Fibroblast of the conjunctiva (primary cell): ENCODE results near the gene INIP.
A peak's percentile ranks its signal among the peaks of the same experiment; 100 is the strongest.

Experiments used
- DNase-seq: peaks from one replicate; pipeline ENCODE4 v3.0.0-alpha.2; 2010; ENCODE audit warnings: low read depth

INIP gene, protein sequence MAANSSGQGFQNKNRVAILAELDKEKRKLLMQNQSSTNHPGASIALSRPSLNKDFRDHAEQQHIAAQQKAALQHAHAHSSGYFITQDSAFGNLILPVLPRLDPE

GRCh38 chr9:112717661-112718331 is at the start of gene INIP:
Gene INIP, minus strand, starts transcription at chr9:112718117. Its CDS starts 1,632 bp downstream, at chr9:112716485.
- peak; percentile 91 for DNase-seq

- DNase-seq = no peak
Measured at GRCh38 chr9:112765281-112765680, 47.4 kb upstream of the INIP start.

DNA sequence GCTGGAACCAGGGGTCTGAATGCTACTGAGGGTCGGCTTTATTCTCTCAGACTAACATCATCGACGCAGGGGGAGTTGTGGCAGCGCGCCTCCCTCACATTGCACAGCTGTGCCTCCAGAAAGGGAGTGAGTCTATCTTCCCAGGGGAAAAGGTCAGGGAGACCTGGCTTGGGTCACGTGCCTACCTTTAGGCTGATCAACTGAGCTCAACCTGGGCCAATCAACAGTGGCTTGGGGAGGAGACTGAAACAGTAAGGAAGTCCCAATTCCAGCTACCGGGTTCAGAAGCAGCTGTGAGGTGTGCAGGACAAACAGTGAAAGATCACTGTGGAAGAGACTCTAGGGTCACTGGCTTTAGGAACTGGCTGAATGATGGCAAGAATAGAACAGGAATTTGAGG is 46.9 kb upstream of the INIP start:
- no peak for DNase-seq

DNA sequence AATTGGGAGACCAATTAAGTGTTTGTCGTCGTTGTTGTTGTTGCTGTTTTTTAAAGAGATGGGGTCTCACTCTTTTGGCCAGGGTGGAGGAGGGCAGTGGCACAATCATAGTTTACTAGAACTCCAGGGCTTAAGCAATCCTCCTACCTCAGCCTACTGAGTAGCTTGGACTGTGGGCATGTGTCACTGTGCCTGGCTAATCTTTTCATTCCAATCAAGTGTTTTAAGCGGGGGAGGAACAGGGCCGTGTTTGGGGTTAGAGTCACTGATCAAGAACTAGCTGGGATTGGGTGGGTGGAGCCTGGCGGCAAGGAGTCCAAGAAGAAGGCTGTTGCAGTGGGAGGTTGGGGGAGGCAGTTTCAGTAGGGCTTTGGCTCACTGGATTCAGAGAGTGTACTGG is 46.4 kb upstream of the INIP start:
- DNase-seq = no peak

GRCh38 chr9:112762726-112763518 is 45.0 kb upstream of the INIP start:
- DNase-seq = no peak

GRCh38 chr9:112761912-112762655 is 44.2 kb upstream of the INIP start:
- DNase-seq = no peak

GRCh38 chr9:112760821-112761220 is 42.9 kb upstream of the INIP start:
- no peak for DNase-seq

- no peak for DNase-seq
Measured at GRCh38 chr9:112757940-112758339, 40.0 kb upstream of the INIP start.

DNA sequence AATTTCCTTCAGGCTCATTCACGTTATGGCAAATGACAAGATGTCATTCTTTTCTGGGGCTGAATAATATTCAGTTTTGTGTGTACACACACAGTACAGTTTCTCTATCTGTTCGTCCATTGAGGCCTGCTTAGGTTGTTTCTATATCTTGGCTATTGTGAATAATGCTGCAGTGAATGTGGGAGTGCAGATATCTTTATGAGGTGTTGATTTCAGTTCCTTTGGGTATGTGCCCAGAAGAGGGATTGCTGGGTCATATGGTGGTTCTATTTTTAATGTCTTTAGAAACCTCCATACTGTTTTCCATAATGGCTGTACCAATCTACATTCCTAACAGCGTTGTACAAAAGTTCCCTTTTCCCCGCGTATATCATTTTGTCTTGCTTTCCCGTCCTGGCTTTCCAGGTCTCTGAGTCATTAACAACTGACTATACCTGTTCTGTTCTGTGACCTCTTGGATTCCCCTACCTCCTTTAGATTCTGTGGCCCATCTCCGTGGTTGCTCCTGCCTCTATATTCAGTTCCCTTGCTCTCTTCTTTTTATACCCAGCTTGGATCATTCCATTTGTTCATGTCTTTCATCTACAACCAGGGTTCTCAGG is 39.5 kb upstream of the INIP start:
- DNase-seq = no peak

GRCh38 chr9:112755675-112756074 is 37.8 kb upstream of the INIP start:
- DNase-seq = no peak

GRCh38 chr9:112755016-112755427 is 37.1 kb upstream of the INIP start:
- peak; percentile 27 for DNase-seq

DNA sequence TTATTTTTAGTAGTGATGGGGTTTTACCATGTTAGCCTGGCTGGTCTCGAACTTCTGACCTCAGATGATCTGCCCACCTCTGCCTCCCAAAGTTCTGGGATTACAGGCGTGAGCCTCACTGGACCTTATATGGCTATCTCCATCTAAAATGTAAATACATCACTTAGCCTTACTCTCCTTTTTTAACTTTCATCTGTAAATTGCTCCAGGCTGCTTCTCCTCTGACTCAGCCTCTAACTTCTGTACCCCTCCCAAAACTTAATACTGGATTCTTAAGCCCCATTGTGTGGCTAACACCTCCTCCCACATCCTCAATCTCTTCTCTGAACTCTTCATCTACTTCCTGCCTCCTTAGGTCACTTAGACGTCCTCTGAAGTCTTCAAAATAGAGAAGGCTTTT is 36.7 kb upstream of the INIP start:
- no peak for DNase-seq

DNA sequence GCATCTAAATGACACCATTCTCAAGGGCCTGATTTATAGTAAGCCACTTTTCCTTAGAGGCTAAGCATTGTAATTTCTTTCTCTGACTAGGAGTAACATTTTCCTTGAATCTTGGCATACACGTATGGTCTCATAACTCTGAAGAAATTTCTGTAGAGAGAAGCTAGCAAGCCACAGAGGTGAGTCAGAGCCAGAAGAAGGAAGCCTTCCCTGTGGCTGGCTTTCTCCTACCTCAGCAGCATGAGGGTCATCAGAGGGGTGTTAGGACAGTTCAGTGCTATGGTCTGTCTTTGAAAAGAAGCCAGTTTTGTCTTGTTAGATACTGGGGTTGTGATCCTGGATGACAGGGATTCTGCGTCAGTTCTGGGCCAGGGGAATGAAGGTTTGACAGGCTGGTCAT is 35.8 kb upstream of the INIP start:
- peak; percentile 47 for DNase-seq

- DNase-seq = no peak
Measured at GRCh38 chr9:112752334-112753125, 34.6 kb upstream of the INIP start.

- no peak for DNase-seq
Measured at GRCh38 chr9:112751056-112751795, 33.3 kb upstream of the INIP start.

DNA sequence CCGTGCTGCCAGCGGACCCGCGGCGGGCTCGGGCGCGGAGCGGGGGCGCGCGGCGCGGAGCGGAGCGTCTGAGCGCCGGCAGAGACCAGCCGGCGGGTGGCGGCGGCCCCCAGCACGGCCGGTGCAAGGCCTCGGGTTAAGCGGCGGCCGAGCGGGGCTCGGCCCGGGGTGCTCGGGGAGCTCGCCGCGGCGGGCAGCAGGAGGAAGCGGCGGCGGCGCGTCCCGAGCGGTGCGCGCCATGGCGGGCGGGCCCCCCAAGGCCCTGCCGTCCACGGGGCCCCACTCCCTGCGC is 32.8 kb upstream of the INIP start:
- DNase-seq = no peak

- peak; percentile 79 for DNase-seq
Measured at GRCh38 chr9:112750016-112750763, 32.3 kb upstream of the INIP start, which contains the start of gene SNX30. Gene SNX30, plus strand, starts transcription at chr9:112750760. Its CDS starts 242 bp downstream, at chr9:112751002.

DNA sequence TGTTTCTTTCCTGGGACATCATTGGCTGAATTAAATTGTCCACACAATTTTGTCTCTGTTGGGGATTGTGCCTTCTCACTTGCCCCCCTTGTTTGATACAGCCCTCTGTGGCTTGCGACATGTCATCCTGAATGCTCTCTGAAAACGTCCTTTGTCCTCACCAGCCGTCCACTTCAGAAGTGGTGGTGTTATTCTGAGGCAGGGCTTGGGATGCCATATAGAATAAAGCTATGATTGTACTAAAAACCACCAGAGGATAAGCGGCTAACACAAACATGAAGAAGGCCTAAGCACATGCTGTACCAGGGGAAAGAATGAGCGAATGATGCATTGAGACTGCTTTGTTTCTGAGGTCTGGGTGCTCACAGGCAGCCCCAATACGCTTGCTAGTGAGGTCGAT is 29.2 kb upstream of the INIP start:
- DNase-seq = no peak

DNA sequence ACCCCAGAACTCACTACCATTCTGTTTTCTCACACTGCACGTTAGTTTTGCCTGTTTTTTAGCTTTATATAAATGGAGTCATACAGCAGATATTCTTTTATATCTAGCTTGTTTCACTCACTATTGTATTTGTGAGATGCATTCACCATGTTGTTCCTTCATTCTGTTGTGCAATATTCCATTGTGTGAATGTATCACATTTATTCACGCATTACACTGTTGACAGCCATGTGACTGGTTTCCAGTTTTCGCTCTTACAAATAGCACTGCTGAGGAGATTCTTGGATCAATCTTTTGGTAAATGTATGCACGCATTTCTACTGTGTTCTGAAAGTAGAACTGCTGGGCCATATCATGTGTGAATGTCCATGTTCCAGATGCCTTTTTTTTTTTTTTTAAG is 26.3 kb upstream of the INIP start:
- no peak for DNase-seq

DNA sequence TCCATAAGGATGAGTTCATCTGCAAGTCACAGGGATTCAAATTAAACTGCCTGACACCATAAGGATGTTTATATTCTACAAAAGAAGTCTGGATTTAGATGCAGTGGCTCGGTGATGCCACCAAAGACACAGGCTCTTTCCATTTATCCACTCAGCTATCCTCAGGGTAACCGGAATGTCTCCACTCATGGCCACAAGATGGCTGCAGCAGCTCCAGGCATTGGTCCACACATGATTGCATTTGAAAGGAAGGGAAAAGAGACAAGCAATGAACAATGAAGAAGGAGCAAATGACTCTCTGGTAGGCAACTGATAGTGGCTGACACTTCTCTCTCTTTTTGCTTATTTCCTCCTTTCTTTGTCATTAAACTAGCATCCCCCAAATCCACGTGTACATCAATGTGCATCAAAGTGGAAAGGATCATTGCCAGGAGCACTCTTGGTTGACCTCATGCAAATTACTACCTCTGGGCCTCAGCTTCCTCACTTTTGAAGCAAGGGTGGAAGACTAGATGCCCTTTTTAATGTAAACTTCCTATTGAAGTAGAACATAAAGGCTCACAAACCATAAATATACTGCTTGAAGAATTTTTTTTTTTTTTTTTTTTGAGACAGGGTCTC is 25.4 kb upstream of the INIP start:
- no peak for DNase-seq
